ENCODE measurements around the gene GLRB.

- no peak for TF ChIP-seq CTCF (IDR thresholded peaks at IDR 0.05 in 4 of 5, conservative IDR thresholded peaks at IDR 0.05 in 1 of 5)
- no peak for TF ChIP-seq POLR2A (IDR thresholded peaks at IDR 0.05)
Observed at GRCh38 chr4:157204634-157205244, 128.8 kb downstream of the GLRB start.
